Stomach (tissue), 9 donors: ENCODE measurements around the gene TDRD7. TPM values are rescaled to one million over a fixed set of nuclear protein-coding genes. Genes with fewer than 3 reads are reported as not detected.

Source experiments
- DNase-seq, 2 donors: peaks; one replicate each; pipeline versions ENCODE4 v3.0.0 to v3.0.0-alpha.2; 2013 to 2019
- H3K27ac ChIP-seq, 5 donors: fragments of 200-600 bp in 4 of 5; sonication (generic) in 4 of 5; one replicate each; pipeline ENCODE4 v1.5.1; 2013 to 2019; ENCODE audit warnings: mild to moderate bottlenecking in 1 of 5, moderate library complexity in 1 of 5
- H3K27me3 ChIP-seq, 3 donors: fragments of 200-600 bp; sonication (generic); one replicate each; pipeline ENCODE4 v1.5.1; 2017 to 2019; ENCODE audit warnings: mixed run types in 1 of 3
- H3K36me3 ChIP-seq, 4 donors: fragments of 200-600 bp; sonication (generic); 1 replicate in 3 of 4; 2 replicates in 1 of 4; pipeline ENCODE4 v1.5.1; 2016 to 2019
- H3K4me1 ChIP-seq, 4 donors: fragments of 200-600 bp; sonication (generic); one replicate each; pipeline ENCODE4 v1.5.1; 2016 to 2019
- H3K4me3 ChIP-seq, 4 donors: fragments of 200-600 bp; sonication (generic) in 3 of 4; one replicate each; pipeline ENCODE4 v1.5.1; 2016 to 2019; ENCODE audit warnings: mild to moderate bottlenecking in 1 of 4
- H3K9me3 ChIP-seq, 4 donors: fragments of 200-600 bp; sonication (generic); one replicate each; pipeline ENCODE4 v1.5.1; 2016 to 2019
- EP300 ChIP-seq: sonication (generic); formaldehyde crosslinking; IDR thresholded peaks from one replicate; pipeline ENCODE4 v1.6.1; 2017; ENCODE audit warnings: antibody characterized with exemption
- POLR2A ChIP-seq, 4 donors: fragments of 450-650 bp; IDR thresholded peaks; one replicate each; pipeline ENCODE4 v1.6.1; 2016; ENCODE audit warnings: antibody characterized with exemption in 4 of 4, control low read depth in 2 of 4, mild to moderate bottlenecking in 1 of 4, moderate library complexity in 1 of 4
- POLR2AphosphoS5 ChIP-seq, 3 donors: sonication (generic); formaldehyde crosslinking; IDR thresholded peaks; one replicate each; pipeline ENCODE4 v1.6.1; 2016; ENCODE audit warnings: antibody characterized with exemption in 3 of 3
- whole genome bisulfite sequencing, 5 donors: extraction: QIAGEN DNeasy Blood & Tissue Kit in 3 of 5; methylation state at CpG; one replicate each; pipeline versions ENCODE4 v1.1.5 to v1.1.7; 2013 to 2018; 5-methylcytosine and 5-hydroxymethylcytosine counted together
- intact Hi-C: fragments of 100-400 bp; cut with DNase I; formaldehyde crosslinking; loops from one replicate; pipeline ENCODE4 v1.15.1; 2023; ENCODE audit warnings: low total_unique reads
- polyA plus RNA-seq, 3 donors: library from polyadenylated mRNA; stranded (reverse); fragments of 200-250 nt; gene quantifications; one replicate each; pipeline ENCODE4 v1.2.3, GENCODE V29; 2013
- total RNA-seq, 5 donors: library from RNA; depleted of rRNA; stranded (reverse); fragments of >200 nt; gene quantifications; one replicate each; pipeline versions ENCODE4 v1.1.0 to v1.2.3, GENCODE V29; 2014 to 2016
- TF ChIP-seq, protein P1 (sequence below), 7 experiments: fragments of 450-650 bp in 4 of 7; fragments of 200-600 bp in 3 of 7; sonication (generic) in 3 of 7; IDR thresholded peaks; one replicate each; pipeline ENCODE4 v1.5.1; 2016 to 2019; ENCODE audit warnings: antibody characterized with exemption in 7 of 7, control low read depth in 2 of 7, mild to moderate bottlenecking in 1 of 7
- donor health status: healthy with polysubstance abuse.
- donor health status: Bipolar disorder and iron deficiency.
- donor health status: healthy.

The TDRD7 gene
- total and polyA plus RNA-seq, 8 donors, result 4.7 to 20.1 (median 9.1) TPM

GRCh38 chr9:97425973-97426336 lies 14.1 kb downstream of the TDRD7 start:
- H3K4me3 ChIP-seq, result no peak overlapping the region
- no peaks in the 10 kb centered on the region for H3K9me3 ChIP-seq
- WGBS, 5 donors, result 84 to 94% (median 88%) methylated on average over 3 of the region's 3 CpGs
- H3K27ac ChIP-seq, result no peak overlapping the region
- peaks cover 0 to 30% (median 28%) of the 10 kb centered on the region in 4 donors for H3K36me3 ChIP-seq
- no peaks in the 10 kb centered on the region for H3K4me1 ChIP-seq
- TF ChIP-seq, protein P1, sequence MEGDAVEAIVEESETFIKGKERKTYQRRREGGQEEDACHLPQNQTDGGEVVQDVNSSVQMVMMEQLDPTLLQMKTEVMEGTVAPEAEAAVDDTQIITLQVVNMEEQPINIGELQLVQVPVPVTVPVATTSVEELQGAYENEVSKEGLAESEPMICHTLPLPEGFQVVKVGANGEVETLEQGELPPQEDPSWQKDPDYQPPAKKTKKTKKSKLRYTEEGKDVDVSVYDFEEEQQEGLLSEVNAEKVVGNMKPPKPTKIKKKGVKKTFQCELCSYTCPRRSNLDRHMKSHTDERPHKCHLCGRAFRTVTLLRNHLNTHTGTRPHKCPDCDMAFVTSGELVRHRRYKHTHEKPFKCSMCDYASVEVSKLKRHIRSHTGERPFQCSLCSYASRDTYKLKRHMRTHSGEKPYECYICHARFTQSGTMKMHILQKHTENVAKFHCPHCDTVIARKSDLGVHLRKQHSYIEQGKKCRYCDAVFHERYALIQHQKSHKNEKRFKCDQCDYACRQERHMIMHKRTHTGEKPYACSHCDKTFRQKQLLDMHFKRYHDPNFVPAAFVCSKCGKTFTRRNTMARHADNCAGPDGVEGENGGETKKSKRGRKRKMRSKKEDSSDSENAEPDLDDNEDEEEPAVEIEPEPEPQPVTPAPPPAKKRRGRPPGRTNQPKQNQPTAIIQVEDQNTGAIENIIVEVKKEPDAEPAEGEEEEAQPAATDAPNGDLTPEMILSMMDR (IDR thresholded peaks at IDR 0.05), result no peak
- TF ChIP-seq POLR2A (IDR thresholded peaks at IDR 0.05) (no peak), EP300 (no peak), POLR2AphosphoS5 (IDR thresholded peaks at IDR 0.05) (no peak)
- DNase-seq, result no peak
- intact Hi-C loops, result no loop called here
- H3K27me3 ChIP-seq, result no peaks in the 10 kb centered on the region

- Histone ChIP-seq H3K27ac (no peak overlapping the region), H3K27me3 (no peaks in the 10 kb centered on the region), H3K9me3 (no peaks in the 10 kb centered on the region), H3K4me3 (no peak overlapping the region), H3K4me1 (no peaks in the 10 kb centered on the region), H3K36me3 (peaks cover 0 to 49% (median 47%) of the 10 kb centered on the region in 4 donors)
- intact Hi-C loops, result no loop called here
- no peak for TF ChIP-seq EP300
- no peak for TF ChIP-seq POLR2A (IDR thresholded peaks at IDR 0.05)
- TF ChIP-seq POLR2AphosphoS5 (IDR thresholded peaks at IDR 0.05), result no peak
- TF ChIP-seq, protein P1 (IDR thresholded peaks at IDR 0.05), result no peak
- no peak for DNase-seq
- WGBS, 5 donors, result 80 to 90% (median 88%) methylated on average over 4 of the region's 4 CpGs
Measured at GRCh38 chr9:97427885-97428284, 16.0 kb downstream of the TDRD7 start.

DNA sequence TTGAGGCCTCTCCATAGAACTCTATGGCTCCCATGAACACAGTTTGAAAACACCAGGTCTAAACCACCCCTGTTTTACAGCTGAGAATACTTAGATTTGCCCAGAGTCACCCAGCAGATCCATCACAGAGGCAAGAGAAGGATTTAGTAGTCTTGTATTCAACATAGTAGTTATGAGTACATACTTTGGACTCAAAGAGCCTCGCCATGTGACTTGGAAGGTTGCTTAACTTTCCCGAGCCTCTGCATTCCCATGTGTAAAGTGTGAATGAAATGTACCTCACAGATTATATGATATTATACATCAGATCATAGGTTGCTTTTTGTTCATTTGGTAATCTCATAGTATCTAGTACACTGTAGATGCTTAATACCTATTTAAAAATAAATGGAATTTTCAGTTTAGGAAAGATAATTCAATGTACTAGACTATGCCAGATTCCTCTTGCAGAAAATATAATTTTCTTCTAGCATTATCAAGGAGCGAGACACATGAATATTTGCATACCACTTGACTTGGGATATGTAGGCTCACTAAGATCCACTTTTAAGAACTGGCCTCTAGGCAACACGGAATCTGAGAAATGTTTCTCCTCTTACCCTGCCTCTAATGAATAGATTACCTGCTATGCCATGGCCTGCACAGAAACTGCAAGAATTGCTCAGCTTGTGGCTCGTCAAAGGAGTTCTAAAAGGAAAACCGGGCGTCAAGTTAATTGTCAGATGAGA lies 18.6 kb downstream of the TDRD7 start:
- no peaks in the 10 kb centered on the region for H3K4me1 ChIP-seq
- no peak for TF ChIP-seq POLR2AphosphoS5 (IDR thresholded peaks at IDR 0.05)
- TF ChIP-seq, protein P1 (IDR thresholded peaks at IDR 0.05), result no peak
- TF ChIP-seq EP300, result no peak
- TF ChIP-seq POLR2A (IDR thresholded peaks at IDR 0.05), result no peak
- no peak overlapping the region for H3K27ac ChIP-seq
- no peak for DNase-seq
- H3K9me3 ChIP-seq, result no peaks in the 10 kb centered on the region
- intact Hi-C loops, result no loop called here
- 91 to 96% (median 94%) methylated on average over 7 of the region's 7 CpGs for WGBS, 5 donors
- H3K4me3 ChIP-seq, result no peak overlapping the region
- no peaks in the 10 kb centered on the region for H3K27me3 ChIP-seq
- peaks cover 0 to 75% (median 69%) of the 10 kb centered on the region in 4 donors for H3K36me3 ChIP-seq

GRCh38 chr9:97431044-97431441 lies 19.1 kb downstream of the TDRD7 start:
- intact Hi-C loops, result no loop called here

More at GRCh38 chr9:97431044-97431441, 19.1 kb downstream of the TDRD7 start:
- Histone ChIP-seq H3K36me3 (peaks cover 0 to 75% (median 70%) of the 10 kb centered on the region in 4 donors), H3K27ac (no peak overlapping the region), H3K4me1 (no peaks in the 10 kb centered on the region), H3K4me3 (no peak overlapping the region), H3K9me3 (no peaks in the 10 kb centered on the region), H3K27me3 (no peaks in the 10 kb centered on the region)
- 92 to 97% (median 96%) methylated on average over 3 of the region's 3 CpGs for WGBS, 5 donors
- TF ChIP-seq POLR2A (IDR thresholded peaks at IDR 0.05), result no peak
- TF ChIP-seq EP300, result no peak
- no peak for TF ChIP-seq POLR2AphosphoS5 (IDR thresholded peaks at IDR 0.05)
- TF ChIP-seq, protein P1 (IDR thresholded peaks at IDR 0.05), result no peak
- DNase-seq, result no peak
